Measurements from ENCODE around the gene NEUROD2.

NEUROD2 gene

GRCh38 chr17:39618246-39618913, 10.7 kb upstream of the NEUROD2 start:
- no peak for DNase-seq

GRCh38 chr17:39617446-39618245, 9.9 kb upstream of the NEUROD2 start:
- peak; percentile 59 for DNase-seq

- no peak for DNase-seq
These were observed 9.4 kb upstream of the NEUROD2 start for GRCh38 chr17:39617100-39617445.

- DNase-seq: no peak
These were observed 7.7 kb upstream of the NEUROD2 start for GRCh38 chr17:39615434-39615833.

- DNase-seq: no peak
These were observed 6.9 kb upstream of the NEUROD2 start for GRCh38 chr17:39614545-39615157.

- DNase-seq: no peak
These were observed 5.3 kb upstream of the NEUROD2 start for GRCh38 chr17:39612935-39613464.

- DNase-seq: no peak
These were observed 4.7 kb upstream of the NEUROD2 start for GRCh38 chr17:39612291-39612894.

- no peak for DNase-seq
These were observed 3.8 kb upstream of the NEUROD2 start for GRCh38 chr17:39611401-39612112.

GRCh38 chr17:39609416-39610025, 1.8 kb upstream of the NEUROD2 start:
- no peak for DNase-seq

- no peak for DNase-seq
These were observed 642 bp upstream of the NEUROD2 start for GRCh38 chr17:39608142-39608981.

- no peak for DNase-seq
These were observed 466 bp downstream of the NEUROD2 start for GRCh38 chr17:39607057-39607850.

- DNase-seq: no peak
These were observed 1.2 kb downstream of the NEUROD2 start for GRCh38 chr17:39606434-39607056.

GRCh38 chr17:39605492-39606433, 2.0 kb downstream of the NEUROD2 start:
- DNase-seq: no peak

- no peak for DNase-seq
These were observed 2.7 kb downstream of the NEUROD2 start for GRCh38 chr17:39604911-39605491.

GRCh38 chr17:39603304-39604016, 4.3 kb downstream of the NEUROD2 start:
- no peak for DNase-seq

GRCh38 chr17:39602533-39603303, 5.0 kb downstream of the NEUROD2 start:
- no peak for DNase-seq

Measured in NCI-H1105 (cell line).